CD4-positive, alpha-beta memory T cell (primary cell): Measurements from ENCODE around the gene DUSP2. TPM values are rescaled to one million over a fixed set of nuclear protein-coding genes. Genes with fewer than 3 reads are reported as not detected.

Experiments used
- CTCF ChIA-PET: fragments of 350-600 bp; sonication (Branson Sonifier 250); formaldehyde crosslinking; loops from one replicate; lab custom pipeline; 2021; ENCODE audit warnings: inconsistent platforms; ENCODE audit not compliant: partially characterized antibody; lab: Charles Lee
- POLR2A ChIA-PET: fragments of 350-600 bp; sonication (Branson Sonifier 250); formaldehyde crosslinking; loops from one replicate; lab custom pipeline; 2021; ENCODE audit not compliant: partially characterized antibody; lab: Charles Lee
- DNase-seq, 5 donors: peaks; one replicate each; pipeline versions ENCODE4 v3.0.0 to v3.0.0-alpha.2; 2020 to 2022; ENCODE audit warnings: mixed read lengths in 1 of 5
- H3K27ac ChIP-seq: one replicate; pipeline ENCODE4 v1.7.0; 2013; ENCODE audit warnings: low read depth, low read length
- H3K27me3 ChIP-seq: 2 replicates; pipeline ENCODE4 v1.7.0; 2013; ENCODE audit warnings: mild to moderate bottlenecking, low read length, moderate library complexity; ENCODE audit not compliant: insufficient read depth
- H3K36me3 ChIP-seq: 2 replicates; pipeline ENCODE4 v1.7.0; 2013; ENCODE audit warnings: mild to moderate bottlenecking, low read length, moderate library complexity; ENCODE audit not compliant: insufficient read depth
- H3K4me1 ChIP-seq: 2 replicates; pipeline ENCODE4 v1.7.0; 2013; ENCODE audit warnings: mild to moderate bottlenecking, low read length, moderate library complexity; ENCODE audit not compliant: insufficient read depth
- H3K4me3 ChIP-seq, 2 donors: one replicate each; pipeline ENCODE4 v1.7.0; 2013; ENCODE audit warnings: low read length in 2 of 2, mild to moderate bottlenecking in 1 of 2
- H3K9me3 ChIP-seq, 2 donors: one replicate each; pipeline ENCODE4 v1.7.0; 2013; ENCODE audit warnings: low read length in 2 of 2, control low read depth in 1 of 2; ENCODE audit not compliant: control insufficient read depth in 1 of 2
- H3K27ac Mint-ChIP-seq, 7 donors: one replicate each; pipeline ENCODE4 v1.8.0; 2020 to 2021; ENCODE audit warnings: mixed read lengths in 7 of 7, mild to moderate bottlenecking in 6 of 7, inconsistent platforms in 3 of 7, moderate library complexity in 3 of 7
- H3K27me3 Mint-ChIP-seq, 2 donors: one replicate each; pipeline ENCODE4 v1.8.0; 2020 to 2021; ENCODE audit warnings: mixed read lengths in 2 of 2
- H3K36me3 Mint-ChIP-seq, 2 donors: one replicate each; pipeline ENCODE4 v1.8.0; 2020 to 2021; ENCODE audit warnings: mixed read lengths in 2 of 2, inconsistent platforms in 1 of 2, mild to moderate bottlenecking in 1 of 2
- H3K4me1 Mint-ChIP-seq, 4 donors: one replicate each; pipeline ENCODE4 v1.8.0; 2020 to 2021; ENCODE audit warnings: mixed read lengths in 4 of 4, mild to moderate bottlenecking in 1 of 4
- H3K4me3 Mint-ChIP-seq, 8 donors: one replicate each; pipeline ENCODE4 v1.8.0; 2020 to 2021; ENCODE audit warnings: mixed read lengths in 8 of 8, mild to moderate bottlenecking in 7 of 8, moderate library complexity in 6 of 8, inconsistent platforms in 3 of 8
- H3K9me3 Mint-ChIP-seq, 8 donors: one replicate each; pipeline ENCODE4 v1.8.0; 2020 to 2021; ENCODE audit warnings: mixed read lengths in 8 of 8, mild to moderate bottlenecking in 5 of 8, inconsistent platforms in 3 of 8, moderate library complexity in 1 of 8
- intact Hi-C: fragments of 100-400 bp; cut with micrococcal nuclease; formaldehyde crosslinking; loops from one replicate; pipeline ENCODE4 v1.15.1; 2023
- polyA plus RNA-seq, 2 donors: library from polyadenylated mRNA; unstranded; fragments of 300-500 nt; fragmentation: Illumina TruSeq; gene quantifications; one replicate each; pipeline ENCODE4 v1.2.3, GENCODE V29; 2021
- total RNA-seq, 2 experiments: library from RNA; stranded (reverse); gene quantifications; one replicate each; pipeline ENCODE4 v1.2.3, GENCODE V29; 2021

DUSP2 gene
- total and polyA plus RNA-seq, 4 experiments from 2014 or later = 33.4 to 303 (median 41.4) TPM

DNA sequence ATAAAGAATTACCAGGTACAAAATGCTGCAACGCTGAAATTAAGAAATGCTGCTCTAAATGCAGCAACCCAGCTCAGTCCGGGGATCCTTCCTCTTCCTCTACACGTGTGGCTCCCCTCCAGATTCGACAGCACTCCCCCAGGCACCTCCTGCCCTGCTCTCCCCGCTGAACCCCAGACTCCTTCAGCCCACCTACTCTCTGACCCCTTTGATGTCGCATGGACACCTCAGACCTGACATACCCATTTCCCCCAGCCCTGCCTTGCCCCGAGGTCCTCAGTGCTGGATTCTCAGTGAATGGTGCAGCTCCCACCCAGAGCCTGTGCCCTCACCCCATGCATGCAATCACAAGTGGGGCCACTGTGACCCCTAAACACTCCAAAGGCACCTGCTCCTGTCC, 24.2 kb downstream of the DUSP2 start:
- intact Hi-C loops = no loop called here

DNA sequence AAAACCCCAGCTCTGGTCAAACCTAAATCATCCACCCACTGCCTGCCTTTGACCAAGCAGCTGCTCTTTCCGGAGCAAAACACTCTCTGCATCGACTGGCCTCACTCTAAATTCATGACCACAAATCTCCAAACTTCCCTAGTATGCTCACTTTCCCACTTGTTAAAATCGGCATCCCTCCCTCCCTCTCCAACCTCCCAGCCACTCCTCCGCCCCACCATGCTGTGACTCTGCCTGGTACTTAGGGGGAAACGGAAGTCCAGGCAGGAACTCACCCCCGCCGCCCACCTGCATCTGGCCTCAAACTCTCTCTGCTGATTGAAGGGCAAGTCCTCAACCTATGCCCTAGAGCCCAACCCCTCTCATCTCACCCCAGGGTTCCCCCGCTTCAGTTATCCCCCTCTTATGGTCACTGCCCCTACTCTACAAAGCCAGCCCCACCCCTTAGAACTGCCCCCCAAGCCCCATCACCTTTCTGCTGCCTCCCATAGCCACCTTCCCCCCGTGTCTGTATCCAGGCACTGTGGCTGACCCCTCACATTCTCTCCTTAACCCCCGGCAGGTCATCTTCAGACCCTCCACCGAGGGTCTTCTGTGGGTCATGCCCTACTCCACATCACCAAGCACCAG, 25.0 kb downstream of the DUSP2 start:
- peak overlapping the region in 3 of 7 donors; percentile 58 to 78 (median 65) for H3K27ac Mint-ChIP-seq
- H3K27ac ChIP-seq = no peak overlapping the region

More for the DNA sequence above, 24.2 kb downstream of the DUSP2 start:
- peaks cover 27 to 32% of the 10 kb centered on the region in 2 donors for H3K27me3 Mint-ChIP-seq
- H3K27me3 ChIP-seq = no peaks in the 10 kb centered on the region
- peak overlapping the region in 3 of 7 donors; percentile 38 to 74 (median 58) for H3K27ac Mint-ChIP-seq
- no peak overlapping the region for H3K27ac ChIP-seq
- ChIA-PET POLR2A (no interaction called here), CTCF (no interaction called here)
- no peak overlapping the region for H3K4me3 ChIP-seq
- no peaks in the 10 kb centered on the region for H3K9me3 Mint-ChIP-seq
- no peaks in the 10 kb centered on the region for H3K9me3 ChIP-seq
- H3K36me3 ChIP-seq = no peaks in the 10 kb centered on the region
- DNase-seq = peak in 1 of 5 donors; percentile 36
- H3K4me1 Mint-ChIP-seq = peaks cover 0 to 26% (median 7%) of the 10 kb centered on the region in 4 donors
- no peak overlapping the region for H3K4me3 Mint-ChIP-seq
- H3K36me3 Mint-ChIP-seq = peaks cover 11 to 12% of the 10 kb centered on the region in 2 donors
- peaks cover 6% of the 10 kb centered on the region for H3K4me1 ChIP-seq

DNA sequence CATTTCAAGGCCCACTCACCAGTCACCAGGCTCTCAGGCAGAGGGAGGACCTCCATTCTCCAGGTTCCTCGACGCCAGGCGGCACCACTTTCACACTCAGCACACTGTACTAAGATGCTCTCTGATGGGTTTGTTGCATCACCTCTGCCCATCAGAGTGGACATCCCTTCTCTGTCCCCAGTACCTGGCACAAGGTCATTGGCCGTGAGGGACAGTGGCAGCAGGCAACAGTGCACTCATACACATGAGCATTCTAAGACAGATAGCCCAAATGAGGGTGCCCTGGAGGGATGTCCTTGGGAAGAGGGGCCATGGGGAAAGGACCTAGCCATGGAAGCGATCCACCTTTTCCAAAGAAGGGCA, 25.9 kb downstream of the DUSP2 start:
- ChIA-PET POLR2A (no interaction called here), CTCF (interaction anchor here (1.7 to 3.4 kb wide), 2 partner anchors 97 to 126 kb away, joined by 11 to 36 read pairs; partner anchors contain the start of gene ANKRD36C)
- Histone ChIP-seq H3K27ac (no peak overlapping the region), H3K9me3 (no peaks in the 10 kb centered on the region), H3K36me3 (no peaks in the 10 kb centered on the region), H3K4me1 (peaks cover 6% of the 10 kb centered on the region), H3K27me3 (no peaks in the 10 kb centered on the region), H3K4me3 (no peak overlapping the region)
- intact Hi-C loops = loop anchor here (10.0 kb wide), 1 partner anchor 95 kb away; no protein-coding TSS in a partner anchor
- Mint-ChIP-seq H3K4me1 (peaks cover 3 to 32% (median 13%) of the 10 kb centered on the region in 4 donors), H3K27ac (peak overlapping the region in 1 of 7 donors; percentile 81), H3K27me3 (peaks cover 26 to 30% of the 10 kb centered on the region in 2 donors), H3K4me3 (peak overlapping the region in 4 of 8 donors; percentile 6 to 39 (median 23)), H3K9me3 (no peaks in the 10 kb centered on the region), H3K36me3 (no peaks in the 10 kb centered on the region)
- DNase-seq = peak in 1 of 5 donors; percentile 20

More for the DNA sequence above, 25.0 kb downstream of the DUSP2 start:
- H3K36me3 ChIP-seq = no peaks in the 10 kb centered on the region
- Mint-ChIP-seq H3K36me3 (peaks cover 7% of the 10 kb centered on the region in 2 donors), H3K27me3 (peaks cover 27 to 35% of the 10 kb centered on the region in 2 donors), H3K4me3 (peak overlapping the region in 1 of 8 donors; percentile 43), H3K4me1 (peaks cover 3 to 32% (median 13%) of the 10 kb centered on the region in 4 donors), H3K9me3 (no peaks in the 10 kb centered on the region)
- no peak overlapping the region for H3K4me3 ChIP-seq
- POLR2A ChIA-PET = no interaction called here
- intact Hi-C loops = no loop called here
- no peaks in the 10 kb centered on the region for H3K9me3 ChIP-seq
- CTCF ChIA-PET = no interaction called here
- peaks cover 6% of the 10 kb centered on the region for H3K4me1 ChIP-seq
- H3K27me3 ChIP-seq = no peaks in the 10 kb centered on the region
- DNase-seq = peak in 1 of 5 donors; percentile 41

DNA sequence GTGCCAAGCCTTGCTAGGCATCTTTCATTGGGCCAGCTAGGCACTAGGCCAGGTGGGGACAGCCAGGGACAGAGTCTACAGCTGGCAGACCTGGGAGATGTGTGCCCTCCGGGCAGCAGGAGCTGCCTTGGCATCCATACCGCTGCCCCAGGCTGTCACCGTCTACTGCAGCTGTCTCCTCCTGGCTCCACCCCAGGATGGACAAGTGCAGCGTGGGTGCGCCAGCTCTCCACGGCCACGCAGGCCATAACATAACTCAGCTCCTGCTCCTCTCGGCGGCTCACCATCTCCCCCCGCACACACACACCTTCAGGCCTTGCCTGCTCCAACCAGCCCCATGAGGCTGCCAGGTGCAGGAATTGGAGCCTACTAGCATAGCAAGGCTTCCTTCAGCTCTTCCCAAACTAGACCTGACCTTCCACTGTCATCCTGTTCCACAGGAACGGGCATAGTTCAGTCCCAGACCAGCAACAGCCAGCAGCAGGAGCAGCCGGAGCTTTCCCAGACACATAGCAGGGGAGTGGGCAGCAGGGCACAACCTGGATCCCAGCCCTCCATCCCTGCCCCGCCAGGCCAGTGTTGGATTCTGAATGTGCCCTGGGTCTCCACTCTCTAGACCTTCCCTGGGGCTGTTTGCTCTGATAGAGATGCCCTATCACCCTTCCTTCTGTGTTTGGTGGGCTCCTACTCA, 26.4 kb downstream of the DUSP2 start:
- Histone ChIP-seq H3K4me3 (no peak overlapping the region), H3K4me1 (peaks cover 6% of the 10 kb centered on the region), H3K27ac (no peak overlapping the region), H3K36me3 (no peaks in the 10 kb centered on the region), H3K9me3 (no peaks in the 10 kb centered on the region), H3K27me3 (no peaks in the 10 kb centered on the region)
- H3K27ac Mint-ChIP-seq = peak overlapping the region in 1 of 7 donors; percentile 81
- peak overlapping the region in 5 of 8 donors; percentile 16 to 45 (median 24) for H3K4me3 Mint-ChIP-seq
- ChIA-PET POLR2A (no interaction called here), CTCF (interaction anchor here (1.0 to 3.4 kb wide), 5 partner anchors 19 to 126 kb away, joined by 3 to 36 read pairs (median 5); partner anchors contain the start of genes ANKRD36C and ASTL)
- intact Hi-C loops = loop anchor here (10.0 kb wide), 1 partner anchor 94 kb away; no protein-coding TSS in a partner anchor
- H3K9me3 Mint-ChIP-seq = no peaks in the 10 kb centered on the region
- H3K27me3 Mint-ChIP-seq = peaks cover 26 to 29% of the 10 kb centered on the region in 2 donors
- H3K36me3 Mint-ChIP-seq = no peaks in the 10 kb centered on the region
- peaks cover 3 to 32% (median 13%) of the 10 kb centered on the region in 4 donors for H3K4me1 Mint-ChIP-seq
- peak in 1 of 5 donors; percentile 27 for DNase-seq

DNA sequence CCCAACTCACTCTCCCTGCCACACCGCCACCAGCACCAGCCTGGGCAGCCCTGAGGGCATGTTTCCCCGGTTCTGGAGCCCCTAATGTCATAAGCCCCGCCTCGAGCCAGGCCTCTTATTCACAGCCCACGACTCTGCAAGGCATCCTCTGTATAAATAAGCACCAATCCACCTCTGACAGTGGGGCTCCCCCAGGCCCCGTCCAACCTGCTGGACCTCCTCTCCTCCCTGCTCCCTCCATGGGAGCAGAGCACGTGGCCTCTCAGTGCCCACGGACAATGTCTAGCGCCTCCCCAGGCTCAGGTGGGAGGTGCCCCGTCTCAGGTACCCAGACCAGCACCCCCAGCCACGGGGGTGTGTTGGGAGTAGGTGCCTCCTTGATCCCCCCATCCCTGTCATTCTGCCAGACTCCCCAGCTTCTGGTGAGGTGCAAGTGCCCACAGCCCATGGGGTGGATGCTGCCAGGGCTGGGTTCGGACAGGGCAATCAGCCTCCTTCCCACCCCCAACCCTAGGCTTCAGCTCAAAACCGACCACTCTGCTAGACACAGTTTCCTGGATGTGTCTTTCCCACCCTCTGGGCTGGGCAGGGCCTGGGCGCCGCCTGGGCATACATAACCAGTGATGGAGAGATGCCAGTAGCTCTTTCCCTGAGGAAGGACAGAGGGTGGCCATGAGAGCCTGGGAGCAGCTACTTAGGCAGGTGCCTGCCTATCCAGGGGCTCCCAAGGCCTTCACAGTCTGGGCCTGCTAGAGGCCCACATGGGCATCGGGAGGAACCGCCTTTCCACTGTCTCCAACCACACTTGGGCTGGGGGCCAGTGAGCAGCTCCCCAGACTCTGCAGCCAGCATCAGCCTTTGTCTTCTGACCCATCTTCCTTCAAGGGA, 27.3 kb downstream of the DUSP2 start:
- Mint-ChIP-seq H3K4me1 (peaks cover 3 to 32% (median 13%) of the 10 kb centered on the region in 4 donors), H3K4me3 (peak overlapping the region; percentile 28 to 85 (median 60)), H3K27ac (peak overlapping the region in 5 of 7 donors; percentile 12 to 81 (median 65)), H3K9me3 (no peaks in the 10 kb centered on the region), H3K27me3 (peaks cover 26 to 29% of the 10 kb centered on the region in 2 donors), H3K36me3 (no peaks in the 10 kb centered on the region)
- Histone ChIP-seq H3K4me1 (peaks cover 6% of the 10 kb centered on the region), H3K27ac (no peak overlapping the region), H3K4me3 (no peak overlapping the region), H3K9me3 (no peaks in the 10 kb centered on the region), H3K27me3 (no peaks in the 10 kb centered on the region), H3K36me3 (no peaks in the 10 kb centered on the region)
- intact Hi-C loops = loop anchor here (2.0 to 10.0 kb wide), 2 partner anchors 93 to 125 kb away; no protein-coding TSS in a partner anchor
- ChIA-PET CTCF (interaction anchor here (1.0 to 3.4 kb wide), 10 partner anchors 10 to 125 kb away, joined by 3 to 36 read pairs (median 4); partner anchors contain the start of genes ANKRD36C and ASTL), POLR2A (interaction anchor here (1.2 to 2.2 kb wide), 4 partner anchors 20 to 126 kb away, joined by 3 to 14 read pairs (median 7); partner anchors contain the start of genes ANKRD36C and ASTL)
- peak in 1 of 5 donors; percentile 37 for DNase-seq

DNA sequence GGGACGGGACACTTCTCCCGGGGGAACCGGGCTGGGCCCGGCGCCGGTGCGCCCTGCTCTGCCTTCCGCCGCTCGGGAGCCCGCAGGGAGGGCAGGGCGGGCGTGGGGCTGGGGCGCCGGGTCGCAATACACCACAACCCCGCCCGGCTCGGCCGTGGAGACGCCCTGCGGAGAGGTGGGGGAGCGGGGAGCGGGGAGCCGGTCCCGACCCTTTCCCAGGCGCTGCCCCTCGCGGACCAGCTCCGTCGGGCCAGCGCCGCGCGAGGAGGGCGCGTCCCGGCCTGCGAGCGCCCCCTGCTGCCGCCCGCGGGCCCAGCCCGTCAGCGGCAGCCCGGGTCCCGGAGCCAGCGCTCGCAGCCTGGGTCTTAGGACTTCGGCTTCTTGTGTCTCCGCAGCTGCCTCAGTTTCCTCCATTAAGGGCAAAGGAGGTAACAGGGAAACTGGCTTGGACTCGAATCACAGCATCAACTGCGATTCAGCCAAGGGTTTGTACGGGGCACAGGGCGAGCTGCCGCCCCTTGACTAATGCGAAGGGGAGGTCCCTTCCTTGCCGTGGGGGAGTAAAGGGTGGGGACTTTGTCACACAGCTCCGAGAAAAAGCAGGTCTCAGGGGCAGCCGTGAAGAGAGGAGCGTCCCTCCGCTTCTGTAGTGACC, 28.2 kb downstream of the DUSP2 start:
- Mint-ChIP-seq H3K27me3 (peaks cover 26 to 29% of the 10 kb centered on the region in 2 donors), H3K9me3 (no peaks in the 10 kb centered on the region), H3K4me3 (peak overlapping the region in 7 of 8 donors; percentile 9 to 85 (median 57)), H3K36me3 (no peaks in the 10 kb centered on the region), H3K4me1 (peaks cover 3 to 32% (median 13%) of the 10 kb centered on the region in 4 donors), H3K27ac (peak overlapping the region in 2 of 7 donors; percentile 12 to 81)
- DNase-seq = peak; percentile 59 to 78 (median 68)
- H3K4me3 ChIP-seq = peak overlapping the region in 1 of 2 donors; percentile 55
- CTCF ChIA-PET = interaction anchor here (0.6 to 3.4 kb wide), 12 partner anchors 11 to 361 kb away, joined by 3 to 36 read pairs (median 4); partner anchors contain the start of genes ANKRD36C and ASTL
- POLR2A ChIA-PET = interaction anchor here (0.8 to 2.2 kb wide), 6 partner anchors 21 to 125 kb away, joined by 3 to 14 read pairs (median 4); partner anchors contain the start of genes ANKRD36C and ASTL
- no peaks in the 10 kb centered on the region for H3K36me3 ChIP-seq
- H3K9me3 ChIP-seq = no peaks in the 10 kb centered on the region
- intact Hi-C loops = loop anchor here (2.0 to 10.0 kb wide), 2 partner anchors 92 to 124 kb away; no protein-coding TSS in a partner anchor
- no peaks in the 10 kb centered on the region for H3K27me3 ChIP-seq
- H3K27ac ChIP-seq = no peak overlapping the region
- H3K4me1 ChIP-seq = peaks cover 6% of the 10 kb centered on the region
